Immature natural killer cell (primary cell): ENCODE results near the gene PIP5K1C. TPM values are rescaled to one million over a fixed set of nuclear protein-coding genes. Genes with fewer than 3 reads are reported as not detected.
A peak's percentile ranks its signal among the peaks of the same experiment; 100 is the strongest.
"Not testable (repeated sequence)": the region's sequence is repeated elsewhere in the genome, so short reads cannot be mapped to it uniquely, and the experiment has no call there.

ENCODE experiments used
- DNase-seq, 3 donors: peaks; one replicate each; pipeline ENCODE4 v3.0.0; 2022; ENCODE audit warnings: mixed read lengths in 1 of 3
- H3K27ac Mint-ChIP-seq, 6 donors: one replicate each; pipeline ENCODE4 v1.8.0; 2020; ENCODE audit warnings: mixed read lengths in 6 of 6, mild to moderate bottlenecking in 5 of 6, inconsistent platforms in 4 of 6, moderate library complexity in 3 of 6
- H3K27me3 Mint-ChIP-seq, 3 donors: one replicate each; pipeline ENCODE4 v1.8.0; 2020 to 2021; ENCODE audit warnings: low read depth in 3 of 3, mild to moderate bottlenecking in 3 of 3, mixed read lengths in 3 of 3, moderate library complexity in 3 of 3, inconsistent platforms in 1 of 3
- H3K36me3 Mint-ChIP-seq, 3 donors: one replicate each; pipeline ENCODE4 v1.8.0; 2020; ENCODE audit warnings: mixed read lengths in 3 of 3, inconsistent platforms in 2 of 3, mild to moderate bottlenecking in 2 of 3
- H3K4me1 Mint-ChIP-seq, 2 donors: one replicate each; pipeline ENCODE4 v1.8.0; 2020; ENCODE audit warnings: inconsistent platforms in 2 of 2, mild to moderate bottlenecking in 2 of 2, mixed read lengths in 2 of 2, moderate library complexity in 1 of 2
- H3K4me3 Mint-ChIP-seq, 5 donors: one replicate each; pipeline ENCODE4 v1.8.0; 2020; ENCODE audit warnings: mild to moderate bottlenecking in 5 of 5, mixed read lengths in 5 of 5, inconsistent platforms in 3 of 5, moderate library complexity in 3 of 5
- H3K9me3 Mint-ChIP-seq, 6 donors: one replicate each; pipeline ENCODE4 v1.8.0; 2020; ENCODE audit warnings: mild to moderate bottlenecking in 6 of 6, mixed read lengths in 6 of 6, inconsistent platforms in 4 of 6, moderate library complexity in 3 of 6
- polyA plus RNA-seq, 3 donors: library from polyadenylated mRNA; unstranded; fragments of 300-500 nt; fragmentation: Illumina TruSeq; gene quantifications; one replicate each; pipeline ENCODE4 v1.2.3, GENCODE V29; 2021

PIP5K1C gene
- polyA plus RNA-seq, 3 donors from 2014 or later: 4.3 to 25.7 TPM; not detected in 1

- Mint-ChIP-seq H3K4me3 (no peak overlapping the region), H3K9me3 (peaks cover 0 to 2% (median 0%) of the 10 kb centered on the region in 6 donors), H3K36me3 (no peaks in the 10 kb centered on the region), H3K27ac (no peak overlapping the region), H3K27me3 (peaks cover 3 to 8% (median 4%) of the 10 kb centered on the region in 3 donors), H3K4me1 (peaks cover 14% of the 10 kb centered on the region in 2 donors)
- DNase-seq: no peak
These were observed 69.0 kb downstream of the PIP5K1C start for GRCh38 chr19:3631053-3631861.

GRCh38 chr19:3628766-3629165 lies 71.5 kb downstream of the PIP5K1C start:
- peaks cover 33 to 39% of the 10 kb centered on the region in 2 donors for H3K4me1 Mint-ChIP-seq
- not testable (repeated sequence) for H3K27me3 Mint-ChIP-seq, H3K36me3 Mint-ChIP-seq, H3K27ac Mint-ChIP-seq, H3K4me3 Mint-ChIP-seq, DNase-seq, H3K9me3 Mint-ChIP-seq

GRCh38 chr19:3627351-3627723 lies 72.9 kb downstream of the PIP5K1C start:
- H3K27ac Mint-ChIP-seq: peak overlapping the region; percentile 96 to 99 (median 98)
- peaks cover 0 to 2% (median 0%) of the 10 kb centered on the region in 6 donors for H3K9me3 Mint-ChIP-seq
- H3K36me3 Mint-ChIP-seq: no peaks in the 10 kb centered on the region
- H3K27me3 Mint-ChIP-seq: peaks cover 4 to 10% (median 8%) of the 10 kb centered on the region in 3 donors
- peaks cover 33 to 39% of the 10 kb centered on the region in 2 donors for H3K4me1 Mint-ChIP-seq
- H3K4me3 Mint-ChIP-seq: peak overlapping the region; percentile 84 to 99 (median 98)
- DNase-seq: no peak

GRCh38 chr19:3626473-3627350 lies 73.6 kb downstream of the PIP5K1C start, which contains the start of gene CACTIN:
Gene CACTIN, minus strand, starts transcription at chr19:3626790. Its CDS starts 28 bp downstream, at chr19:3626762.
- Mint-ChIP-seq H3K27me3 (peaks cover 4 to 10% (median 8%) of the 10 kb centered on the region in 3 donors), H3K4me3 (peak within 1 kb of the TSS; percentile 84 to 99 (median 98)), H3K4me1 (peaks cover 33 to 39% of the 10 kb centered on the region in 2 donors), H3K9me3 (peaks cover 0 to 2% (median 0%) of the 10 kb centered on the region in 6 donors), H3K27ac (peak within 1 kb of the TSS; percentile 96 to 99 (median 98)), H3K36me3 (no peaks in the 10 kb centered on the region)
- peak; percentile 99 for DNase-seq

- H3K27me3 Mint-ChIP-seq: peaks cover 4 to 10% (median 8%) of the 10 kb centered on the region in 3 donors
- no peak for DNase-seq
- H3K4me1 Mint-ChIP-seq: peaks cover 33 to 39% of the 10 kb centered on the region in 2 donors
- no peaks in the 10 kb centered on the region for H3K36me3 Mint-ChIP-seq
- peak overlapping the region; percentile 84 to 99 (median 98) for H3K4me3 Mint-ChIP-seq
- peak overlapping the region; percentile 71 to 99 (median 93) for H3K27ac Mint-ChIP-seq
- H3K9me3 Mint-ChIP-seq: peaks cover 0 to 2% (median 0%) of the 10 kb centered on the region in 6 donors
These were observed 74.2 kb downstream of the PIP5K1C start for GRCh38 chr19:3625996-3626472.

- no peak overlapping the region for H3K27ac Mint-ChIP-seq
- H3K36me3 Mint-ChIP-seq: no peaks in the 10 kb centered on the region
- H3K4me3 Mint-ChIP-seq: no peak overlapping the region
- H3K9me3 Mint-ChIP-seq: peaks cover 0 to 2% (median 0%) of the 10 kb centered on the region in 6 donors
- DNase-seq: no peak
- H3K27me3 Mint-ChIP-seq: peaks cover 4 to 8% (median 8%) of the 10 kb centered on the region in 3 donors
- peaks cover 27 to 39% of the 10 kb centered on the region in 2 donors for H3K4me1 Mint-ChIP-seq
These were observed 76.6 kb downstream of the PIP5K1C start for GRCh38 chr19:3623716-3624115.

GRCh38 chr19:3622224-3622623 lies 78.0 kb downstream of the PIP5K1C start:
- H3K4me3 Mint-ChIP-seq: peak overlapping the region in 1 of 5 donors; percentile 25
- no peaks in the 10 kb centered on the region for H3K36me3 Mint-ChIP-seq
- peaks cover 4 to 8% (median 8%) of the 10 kb centered on the region in 3 donors for H3K27me3 Mint-ChIP-seq
- no peak for DNase-seq
- peaks cover 0 to 2% (median 0%) of the 10 kb centered on the region in 6 donors for H3K9me3 Mint-ChIP-seq
- H3K27ac Mint-ChIP-seq: no peak overlapping the region
- H3K4me1 Mint-ChIP-seq: peaks cover 27 to 34% of the 10 kb centered on the region in 2 donors

GRCh38 chr19:3621689-3622088 lies 78.6 kb downstream of the PIP5K1C start:
- Mint-ChIP-seq H3K9me3 (no peaks in the 10 kb centered on the region), H3K27ac (no peak overlapping the region), H3K36me3 (no peaks in the 10 kb centered on the region), H3K4me1 (peaks cover 21 to 29% of the 10 kb centered on the region in 2 donors), H3K4me3 (no peak overlapping the region), H3K27me3 (peaks cover under 1 to 6% (median 4%) of the 10 kb centered on the region in 3 donors)
- no peak for DNase-seq

GRCh38 chr19:3620817-3621547 lies 79.3 kb downstream of the PIP5K1C start:
- Mint-ChIP-seq H3K4me3 (no peak overlapping the region), H3K9me3 (no peaks in the 10 kb centered on the region), H3K27ac (no peak overlapping the region), H3K4me1 (peaks cover 17 to 22% of the 10 kb centered on the region in 2 donors), H3K36me3 (no peaks in the 10 kb centered on the region), H3K27me3 (peaks cover 0 to 5% (median 1%) of the 10 kb centered on the region in 3 donors)
- DNase-seq: no peak

- no peak overlapping the region for H3K4me3 Mint-ChIP-seq
- no peak for DNase-seq
- H3K27ac Mint-ChIP-seq: no peak overlapping the region
- peaks cover 0 to 3% (median 1%) of the 10 kb centered on the region in 3 donors for H3K27me3 Mint-ChIP-seq
- no peaks in the 10 kb centered on the region for H3K9me3 Mint-ChIP-seq
- peaks cover 11 to 15% of the 10 kb centered on the region in 2 donors for H3K4me1 Mint-ChIP-seq
- H3K36me3 Mint-ChIP-seq: no peaks in the 10 kb centered on the region
These were observed 80.0 kb downstream of the PIP5K1C start for GRCh38 chr19:3620145-3620816.

- peaks cover 0 to 2% (median 1%) of the 10 kb centered on the region in 3 donors for H3K27me3 Mint-ChIP-seq
- no peaks in the 10 kb centered on the region for H3K9me3 Mint-ChIP-seq
- H3K4me1 Mint-ChIP-seq: peaks cover 7 to 8% of the 10 kb centered on the region in 2 donors
- no peaks in the 10 kb centered on the region for H3K36me3 Mint-ChIP-seq
- no peak overlapping the region for H3K4me3 Mint-ChIP-seq
- DNase-seq: no peak
- H3K27ac Mint-ChIP-seq: no peak overlapping the region
These were observed 80.6 kb downstream of the PIP5K1C start for GRCh38 chr19:3619631-3620012.

GRCh38 chr19:3618811-3619630 lies 81.2 kb downstream of the PIP5K1C start:
- no peak overlapping the region for H3K27ac Mint-ChIP-seq

More at GRCh38 chr19:3618811-3619630, 81.2 kb downstream of the PIP5K1C start:
- Mint-ChIP-seq H3K36me3 (no peaks in the 10 kb centered on the region), H3K9me3 (no peaks in the 10 kb centered on the region), H3K4me1 (peaks cover under 1 to 2% of the 10 kb centered on the region in 2 donors), H3K27me3 (no peaks in the 10 kb centered on the region), H3K4me3 (no peak overlapping the region)
- DNase-seq: no peak
